Measurements from ENCODE around the gene PLA2G2D. TPM values are rescaled to one million over a fixed set of nuclear protein-coding genes. Genes with fewer than 3 reads are reported as not detected.

PLA2G2D gene
- total RNA-seq, 1 experiment from 2014 or later, result not detected

Other genes starting within 250 kb of the PLA2G2D start
- 2.4 and 3.1 TPM in 2 replicates for gene OTUD3, start 237.1 kb downstream of the PLA2G2D start, total RNA-seq (2014; rRNA removed; shearing (Covaris generic))
- gene PLA2G2E, start 195.9 kb downstream of the PLA2G2D start, total RNA-seq (2014; rRNA removed; shearing (Covaris generic)), result not detected in 2 replicates
- gene PLA2G2A, start 139.9 kb downstream of the PLA2G2D start, total RNA-seq (2014; rRNA removed; shearing (Covaris generic)), result not detected in 2 replicates
- gene PLA2G5, start 49.3 kb downstream of the PLA2G2D start, total RNA-seq (2014; rRNA removed; shearing (Covaris generic)), result not detected in 2 replicates
- gene PLA2G2F, start 19.8 kb upstream of the PLA2G2D start, total RNA-seq (2014; rRNA removed; shearing (Covaris generic)), result not detected in 2 replicates
- not detected in 2 replicates for gene UBXN10, start 66.6 kb upstream of the PLA2G2D start, total RNA-seq (2014; rRNA removed; shearing (Covaris generic))
- not detected in 2 replicates for gene PLA2G2C, start 67.0 kb upstream of the PLA2G2D start, total RNA-seq (2014; rRNA removed; shearing (Covaris generic))
- gene VWA5B1, start 171.3 kb upstream of the PLA2G2D start, total RNA-seq (2014; rRNA removed; shearing (Covaris generic)), result not detected in 2 replicates